Activated naive CD4-positive, alpha-beta T cell treated with anti-CD3 and anti-CD28 coated beads, Interleukin-2, amount 50 U/mL, for 72 hours (primary cell): ENCODE measurements around the gene DSPP. TPM values are rescaled to one million over a fixed set of nuclear protein-coding genes. Genes with fewer than 3 reads are reported as not detected.
"Not testable (repeated sequence)": the region's sequence is repeated elsewhere in the genome, so short reads cannot be mapped to it uniquely, and the experiment has no call there.

Experiments used
- ATAC-seq, 2 donors: fragments of 150-1000 bp; cut with Tn5 transposase; 2 replicates each; pipeline ENCODE4 v1.10.0; 2021; ENCODE audit warnings: mild to moderate bottlenecking in 2 of 2, moderate library complexity in 2 of 2
- DNase-seq, 2 donors: peaks; one replicate each; pipeline ENCODE4 v3.0.0; 2021 to 2022; ENCODE audit warnings: low spot score in 2 of 2
- H3K27ac Mint-ChIP-seq, 2 donors: one replicate each; pipeline ENCODE4 v1.8.0; 2022; ENCODE audit warnings: mild to moderate bottlenecking in 2 of 2, mixed read lengths in 2 of 2
- H3K36me3 Mint-ChIP-seq, 2 donors: one replicate each; pipeline ENCODE4 v1.8.0; 2022; ENCODE audit warnings: mixed read lengths in 2 of 2
- H3K9me3 Mint-ChIP-seq, 2 donors: one replicate each; pipeline ENCODE4 v1.8.0; 2022; ENCODE audit warnings: mixed read lengths in 2 of 2
- total RNA-seq, 2 donors: library from RNA; stranded (reverse); gene quantifications; one replicate each; pipeline ENCODE4 v1.2.3, GENCODE V29; 2022

Gene DSPP
- total RNA-seq: not detected

GRCh38 chr4:87608229-87608628 is at the start of gene DSPP:
Gene DSPP, plus strand, starts transcription at chr4:87608529. Its CDS starts 2,380 bp downstream, at chr4:87610909.
- Mint-ChIP-seq H3K36me3 (no peaks in the 10 kb centered on the region), H3K9me3 (no peaks in the 10 kb centered on the region), H3K27ac (no peak within 1 kb of the TSS)
- DNase-seq (no peak), ATAC-seq (no peak)

- H3K27ac Mint-ChIP-seq: no peak overlapping the region
- ATAC-seq: peak; percentile 81 to 91
- peak in 1 of 2 donors; percentile 38 for DNase-seq
- no peaks in the 10 kb centered on the region for H3K9me3 Mint-ChIP-seq
- H3K36me3 Mint-ChIP-seq: no peaks in the 10 kb centered on the region
Measured at GRCh38 chr4:87559090-87559837, 49.1 kb upstream of the DSPP start.

GRCh38 chr4:87560802-87561201 is 47.5 kb upstream of the DSPP start:
- ATAC-seq (peak in 1 of 2 donors; percentile 46), DNase-seq (no peak)
- Mint-ChIP-seq H3K27ac (no peak overlapping the region), H3K36me3 (no peaks in the 10 kb centered on the region), H3K9me3 (no peaks in the 10 kb centered on the region)

GRCh38 chr4:87565746-87566145 is 42.6 kb upstream of the DSPP start:
- H3K36me3 Mint-ChIP-seq: no peaks in the 10 kb centered on the region
- ATAC-seq: no peak
- H3K27ac Mint-ChIP-seq: no peak overlapping the region
- DNase-seq: no peak
- H3K9me3 Mint-ChIP-seq: no peaks in the 10 kb centered on the region

GRCh38 chr4:87566276-87566675 is 42.1 kb upstream of the DSPP start:
- Mint-ChIP-seq H3K36me3 (no peaks in the 10 kb centered on the region), H3K9me3 (no peaks in the 10 kb centered on the region), H3K27ac (no peak overlapping the region)
- ATAC-seq: no peak
- DNase-seq: no peak

GRCh38 chr4:87567191-87567590 is 41.1 kb upstream of the DSPP start:
- Mint-ChIP-seq H3K36me3 (no peaks in the 10 kb centered on the region), H3K9me3 (no peaks in the 10 kb centered on the region), H3K27ac (no peak overlapping the region)
- no peak for ATAC-seq
- DNase-seq: no peak

- H3K36me3 Mint-ChIP-seq: no peaks in the 10 kb centered on the region
- H3K27ac Mint-ChIP-seq: no peak overlapping the region
- no peak for DNase-seq
- ATAC-seq: peak in 1 of 2 donors; percentile 56
- H3K9me3 Mint-ChIP-seq: no peaks in the 10 kb centered on the region
Measured at GRCh38 chr4:87570290-87570805, 38.0 kb upstream of the DSPP start.

- ATAC-seq, DNase-seq, H3K36me3 Mint-ChIP-seq, H3K27ac Mint-ChIP-seq, H3K9me3 Mint-ChIP-seq: not testable (repeated sequence)
Measured at GRCh38 chr4:87574376-87574775, 34.0 kb upstream of the DSPP start.

GRCh38 chr4:87574996-87575395 is 33.3 kb upstream of the DSPP start:
- Mint-ChIP-seq H3K36me3 (no peaks in the 10 kb centered on the region), H3K9me3 (no peaks in the 10 kb centered on the region), H3K27ac (no peak overlapping the region)
- no peak for DNase-seq
- ATAC-seq: no peak

- H3K9me3 Mint-ChIP-seq: no peaks in the 10 kb centered on the region
- no peak overlapping the region for H3K27ac Mint-ChIP-seq
- peak in 1 of 2 donors; percentile 22 for ATAC-seq
- no peak for DNase-seq
- H3K36me3 Mint-ChIP-seq: no peaks in the 10 kb centered on the region
Measured at GRCh38 chr4:87575408-87575807, 32.9 kb upstream of the DSPP start.

GRCh38 chr4:87575983-87576382 is 32.3 kb upstream of the DSPP start:
- DNase-seq (no peak), ATAC-seq (no peak)
- Mint-ChIP-seq H3K27ac (no peak overlapping the region), H3K36me3 (no peaks in the 10 kb centered on the region), H3K9me3 (no peaks in the 10 kb centered on the region)

GRCh38 chr4:87579478-87579877 is 28.9 kb upstream of the DSPP start:
- H3K36me3 Mint-ChIP-seq: no peaks in the 10 kb centered on the region
- no peak overlapping the region for H3K27ac Mint-ChIP-seq
- no peaks in the 10 kb centered on the region for H3K9me3 Mint-ChIP-seq
- ATAC-seq (no peak), DNase-seq (no peak)

GRCh38 chr4:87580057-87580456 is 28.3 kb upstream of the DSPP start:
- Mint-ChIP-seq H3K9me3 (no peaks in the 10 kb centered on the region), H3K36me3 (no peaks in the 10 kb centered on the region), H3K27ac (no peak overlapping the region)
- DNase-seq (no peak), ATAC-seq (no peak)

GRCh38 chr4:87584222-87584908 is 24.0 kb upstream of the DSPP start:
- peaks cover 0 to 5% of the 10 kb centered on the region in 2 donors for H3K9me3 Mint-ChIP-seq
- H3K36me3 Mint-ChIP-seq: no peaks in the 10 kb centered on the region
- ATAC-seq: no peak

GRCh38 chr4:87589531-87589930 is 18.8 kb upstream of the DSPP start:
- DNase-seq (no peak), ATAC-seq (no peak)
- Mint-ChIP-seq H3K36me3 (no peaks in the 10 kb centered on the region), H3K9me3 (peaks cover 0 to 5% of the 10 kb centered on the region in 2 donors), H3K27ac (no peak overlapping the region)

More at GRCh38 chr4:87584222-87584908, 24.0 kb upstream of the DSPP start:
- H3K27ac Mint-ChIP-seq: no peak overlapping the region
- DNase-seq: no peak

GRCh38 chr4:87592124-87592523 is 16.2 kb upstream of the DSPP start:
- DNase-seq (no peak), ATAC-seq (no peak)
- H3K27ac Mint-ChIP-seq: no peak overlapping the region
- H3K9me3 Mint-ChIP-seq: no peaks in the 10 kb centered on the region
- no peaks in the 10 kb centered on the region for H3K36me3 Mint-ChIP-seq

GRCh38 chr4:87601361-87601760 is 7.0 kb upstream of the DSPP start:
- ATAC-seq (no peak), DNase-seq (no peak)
- no peaks in the 10 kb centered on the region for H3K9me3 Mint-ChIP-seq

More at GRCh38 chr4:87601361-87601760, 7.0 kb upstream of the DSPP start:
- Mint-ChIP-seq H3K36me3 (no peaks in the 10 kb centered on the region), H3K27ac (no peak overlapping the region)
